K562 (cell line): ENCODE data around the gene TXN2. TPM values are rescaled to one million over a fixed set of nuclear protein-coding genes. Genes with fewer than 3 reads are reported as not detected.

Experiments used
- BCOR ChIP-seq: fragments of 450-650 bp; IDR thresholded peaks from 2 replicates; pipeline ENCODE4 v1.6.1; 2016
- BHLHE40 ChIP-seq: IDR thresholded peaks from 2 replicates; pipeline ENCODE4 v1.6.1; 2011; ENCODE audit warnings: low read length, improper control_type of control experiment
- BMI1 ChIP-seq: fragments of 150-350 bp; IDR thresholded peaks from 2 replicates; pipeline ENCODE4 v1.6.1; 2014; ENCODE audit warnings: low read length
- CBFA2T2 ChIP-seq: fragments of 450-650 bp; conservative IDR thresholded peaks from 2 replicates; pipeline ENCODE4 v1.6.1; 2017; ENCODE audit warnings: mild to moderate bottlenecking
- CBFA2T3 ChIP-seq: fragments of 450-650 bp; IDR thresholded peaks from 2 replicates; pipeline ENCODE4 v1.6.1; 2017
- EP300 ChIP-seq: IDR thresholded peaks from 2 replicates; pipeline ENCODE4 v1.6.1; 2012; ENCODE audit warnings: low read length, improper control_type of control experiment
- ESRRA ChIP-seq: fragments of 450-650 bp; IDR thresholded peaks from 2 replicates; pipeline ENCODE4 v1.6.1; 2014; ENCODE audit warnings: low read depth, mild to moderate bottlenecking, moderate library complexity, borderline replicate concordance
- NCOA2 ChIP-seq, 2 experiments: fragments of 450-650 bp; IDR thresholded peaks; 2 replicates each; pipeline ENCODE4 v1.6.1; 2018; ENCODE audit warnings: mild to moderate bottlenecking in 2 of 2, moderate library complexity in 1 of 2; ENCODE audit not compliant: partially characterized antibody in 2 of 2
- NCOR1 ChIP-seq: fragments of 450-650 bp; IDR thresholded peaks from 2 replicates; pipeline ENCODE4 v1.6.1; 2016; ENCODE audit warnings: mild to moderate bottlenecking, moderate library complexity
- RBM25 ChIP-seq: fragments of 200-400 bp; formaldehyde crosslinking; IDR thresholded peaks from 2 replicates; pipeline ENCODE4 v1.6.1; 2018; ENCODE audit warnings: low read length, low read depth, moderate library complexity; ENCODE audit not compliant: severe bottlenecking
- RCOR1 ChIP-seq, 2 experiments: IDR thresholded peaks; 2 replicates each; pipeline ENCODE4 v1.6.1; 2012; ENCODE audit warnings: low read depth in 2 of 2, low read length in 2 of 2, borderline replicate concordance in 1 of 2, improper control_type of control experiment in 1 of 2
- SMARCA4 ChIP-seq: fragments of 450-650 bp; IDR thresholded peaks from 2 replicates; pipeline ENCODE4 v1.6.1; 2016
- ZKSCAN1 ChIP-seq: fragments of 150-350 bp; IDR thresholded peaks from 2 replicates; pipeline ENCODE4 v1.6.1; 2016; ENCODE audit warnings: low read depth, low read length
- ZNF384 ChIP-seq: IDR thresholded peaks from 2 replicates; pipeline ENCODE4 v1.6.1; 2012; ENCODE audit warnings: low read depth, low read length, improper control_type of control experiment
- polyA plus RNA-seq, 8 experiments: library from polyadenylated mRNA; depleted of rRNA in 4 of 8; stranded (reverse) in 5 of 8; unstranded in 3 of 8; fragments of >200 nt; fragmentation: Nextera tagmentation in 2 of 8; fragmentation: Illumina TruSeq in 1 of 8; extraction: Ambion mirVana in 2 of 8; extraction: Trizol in 1 of 8; gene quantifications; 2 replicates each; pipeline versions ENCODE4 v1.2.1 to v1.2.3, GENCODE V29; 2011 to 2014; ENCODE audit warnings: inconsistent platforms in 1 of 8, missing spikeins in 1 of 8
- total RNA-seq, 7 experiments: library from RNA; depleted of rRNA in 6 of 7; stranded (reverse); fragments of >200 nt in 6 of 7; fragmentation: Illumina TruSeq in 2 of 7; extraction: Trizol in 2 of 7; gene quantifications; 2 replicates each; pipeline versions ENCODE4 v1.2.1 to v1.2.3, GENCODE V29; 2011 to 2021; ENCODE audit warnings: low replicate concordance in 1 of 7
- TF ChIP-seq, protein P1 (sequence below): fragments of 200-800 bp; sonication (Bioruptor generic); IDR thresholded peaks from 2 replicates; pipeline ENCODE4 v1.6.1; 2017; ENCODE audit warnings: missing genetic modification characterization, missing compliant biosample characterization
- TF ChIP-seq, protein P2 (sequence below): fragments of 150-350 bp; IDR thresholded peaks from 2 replicates; pipeline ENCODE4 v1.6.1; 2014; ENCODE audit warnings: low read depth, mild to moderate bottlenecking, low read length, borderline replicate concordance
- TF ChIP-seq, protein P3 (sequence below): fragments of 450-650 bp; IDR thresholded peaks from 2 replicates; pipeline ENCODE4 v1.6.1; 2017; ENCODE audit warnings: antibody characterized with exemption, mild to moderate bottlenecking

The TXN2 gene
- total and polyA plus RNA-seq, 9 of the 15 experiments (the other 6 are each of a cell fraction or from before 2014, with no cell fraction given): 48.5 to 399 (median 118) TPM

DNA sequence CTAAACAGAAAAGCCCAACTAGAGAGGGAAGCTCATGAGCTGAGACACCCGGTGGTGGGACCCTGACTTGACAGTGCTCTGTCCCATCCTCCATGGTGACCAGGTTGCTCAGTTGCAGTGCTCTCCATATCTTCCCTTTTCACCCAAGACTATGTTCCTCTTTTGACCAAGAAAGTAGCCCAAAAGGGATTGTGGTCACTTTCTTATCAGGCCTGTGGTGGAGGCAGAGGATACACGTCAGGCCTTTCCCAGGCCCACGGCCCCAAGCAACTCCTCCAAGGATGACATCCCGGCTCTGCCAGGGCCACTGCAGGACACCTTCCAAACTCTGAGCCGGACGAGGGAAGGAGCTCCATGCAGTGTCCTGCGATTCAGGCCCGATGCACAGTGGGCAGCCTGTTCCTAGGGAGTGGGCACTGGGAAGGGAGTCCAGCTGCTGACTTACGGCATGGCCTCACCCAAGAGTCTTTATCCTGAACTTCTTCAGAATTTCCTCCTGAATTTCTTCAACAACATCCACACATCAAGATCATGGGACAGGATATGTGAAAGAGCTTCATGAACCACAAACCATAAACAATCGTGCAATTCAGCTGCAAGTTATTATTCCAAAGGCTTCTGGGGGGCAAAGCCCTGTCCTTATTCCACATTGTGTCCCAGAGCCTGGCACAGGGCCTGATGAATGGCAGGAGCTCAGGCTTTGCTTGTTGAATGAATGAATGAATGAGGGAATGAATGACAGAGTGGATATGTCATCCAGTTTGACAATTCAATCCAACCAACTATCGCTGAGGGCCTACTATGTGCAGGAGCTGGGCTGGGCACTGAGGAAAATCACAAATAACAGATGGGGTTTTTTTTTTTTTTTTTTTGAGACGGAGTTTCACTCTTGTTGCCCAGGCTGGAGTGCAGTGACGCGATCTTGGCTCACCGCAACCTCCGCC, 57.7 kb downstream of the TXN2 start (continued):
- TF ChIP-seq, protein P1, sequence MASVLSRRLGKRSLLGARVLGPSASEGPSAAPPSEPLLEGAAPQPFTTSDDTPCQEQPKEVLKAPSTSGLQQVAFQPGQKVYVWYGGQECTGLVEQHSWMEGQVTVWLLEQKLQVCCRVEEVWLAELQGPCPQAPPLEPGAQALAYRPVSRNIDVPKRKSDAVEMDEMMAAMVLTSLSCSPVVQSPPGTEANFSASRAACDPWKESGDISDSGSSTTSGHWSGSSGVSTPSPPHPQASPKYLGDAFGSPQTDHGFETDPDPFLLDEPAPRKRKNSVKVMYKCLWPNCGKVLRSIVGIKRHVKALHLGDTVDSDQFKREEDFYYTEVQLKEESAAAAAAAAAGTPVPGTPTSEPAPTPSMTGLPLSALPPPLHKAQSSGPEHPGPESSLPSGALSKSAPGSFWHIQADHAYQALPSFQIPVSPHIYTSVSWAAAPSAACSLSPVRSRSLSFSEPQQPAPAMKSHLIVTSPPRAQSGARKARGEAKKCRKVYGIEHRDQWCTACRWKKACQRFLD (CRISPR knock-in tag): no peak
- TF ChIP-seq EP300: peak; percentile 74
- TF ChIP-seq, protein P2, sequence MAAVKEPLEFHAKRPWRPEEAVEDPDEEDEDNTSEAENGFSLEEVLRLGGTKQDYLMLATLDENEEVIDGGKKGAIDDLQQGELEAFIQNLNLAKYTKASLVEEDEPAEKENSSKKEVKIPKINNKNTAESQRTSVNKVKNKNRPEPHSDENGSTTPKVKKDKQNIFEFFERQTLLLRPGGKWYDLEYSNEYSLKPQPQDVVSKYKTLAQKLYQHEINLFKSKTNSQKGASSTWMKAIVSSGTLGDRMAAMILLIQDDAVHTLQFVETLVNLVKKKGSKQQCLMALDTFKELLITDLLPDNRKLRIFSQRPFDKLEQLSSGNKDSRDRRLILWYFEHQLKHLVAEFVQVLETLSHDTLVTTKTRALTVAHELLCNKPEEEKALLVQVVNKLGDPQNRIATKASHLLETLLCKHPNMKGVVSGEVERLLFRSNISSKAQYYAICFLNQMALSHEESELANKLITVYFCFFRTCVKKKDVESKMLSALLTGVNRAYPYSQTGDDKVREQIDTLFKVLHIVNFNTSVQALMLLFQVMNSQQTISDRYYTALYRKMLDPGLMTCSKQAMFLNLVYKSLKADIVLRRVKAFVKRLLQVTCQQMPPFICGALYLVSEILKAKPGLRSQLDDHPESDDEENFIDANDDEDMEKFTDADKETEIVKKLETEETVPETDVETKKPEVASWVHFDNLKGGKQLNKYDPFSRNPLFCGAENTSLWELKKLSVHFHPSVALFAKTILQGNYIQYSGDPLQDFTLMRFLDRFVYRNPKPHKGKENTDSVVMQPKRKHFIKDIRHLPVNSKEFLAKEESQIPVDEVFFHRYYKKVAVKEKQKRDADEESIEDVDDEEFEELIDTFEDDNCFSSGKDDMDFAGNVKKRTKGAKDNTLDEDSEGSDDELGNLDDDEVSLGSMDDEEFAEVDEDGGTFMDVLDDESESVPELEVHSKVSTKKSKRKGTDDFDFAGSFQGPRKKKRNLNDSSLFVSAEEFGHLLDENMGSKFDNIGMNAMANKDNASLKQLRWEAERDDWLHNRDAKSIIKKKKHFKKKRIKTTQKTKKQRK: no peak
- peak; percentile 38 to 82; a peak in 3 of 4 replicates for TF ChIP-seq RCOR1 (IDR thresholded peaks at IDR 0.05; ENCODE audit: borderline replicate concordance in 1 of 2, low read depth in 2 of 2, low read length in 2 of 2)
- TF ChIP-seq BHLHE40: peak; percentile 20; the same call in 1 of the 2 replicates
- no peak for TF ChIP-seq NCOA2 (IDR thresholded peaks at IDR 0.05; ENCODE audit: partially characterized antibody in 2 of 2)
- peak; percentile 91; the same call in 1 of the 2 replicates for TF ChIP-seq ESRRA
- peak; percentile 73 for TF ChIP-seq CBFA2T3
- TF ChIP-seq, protein P3, sequence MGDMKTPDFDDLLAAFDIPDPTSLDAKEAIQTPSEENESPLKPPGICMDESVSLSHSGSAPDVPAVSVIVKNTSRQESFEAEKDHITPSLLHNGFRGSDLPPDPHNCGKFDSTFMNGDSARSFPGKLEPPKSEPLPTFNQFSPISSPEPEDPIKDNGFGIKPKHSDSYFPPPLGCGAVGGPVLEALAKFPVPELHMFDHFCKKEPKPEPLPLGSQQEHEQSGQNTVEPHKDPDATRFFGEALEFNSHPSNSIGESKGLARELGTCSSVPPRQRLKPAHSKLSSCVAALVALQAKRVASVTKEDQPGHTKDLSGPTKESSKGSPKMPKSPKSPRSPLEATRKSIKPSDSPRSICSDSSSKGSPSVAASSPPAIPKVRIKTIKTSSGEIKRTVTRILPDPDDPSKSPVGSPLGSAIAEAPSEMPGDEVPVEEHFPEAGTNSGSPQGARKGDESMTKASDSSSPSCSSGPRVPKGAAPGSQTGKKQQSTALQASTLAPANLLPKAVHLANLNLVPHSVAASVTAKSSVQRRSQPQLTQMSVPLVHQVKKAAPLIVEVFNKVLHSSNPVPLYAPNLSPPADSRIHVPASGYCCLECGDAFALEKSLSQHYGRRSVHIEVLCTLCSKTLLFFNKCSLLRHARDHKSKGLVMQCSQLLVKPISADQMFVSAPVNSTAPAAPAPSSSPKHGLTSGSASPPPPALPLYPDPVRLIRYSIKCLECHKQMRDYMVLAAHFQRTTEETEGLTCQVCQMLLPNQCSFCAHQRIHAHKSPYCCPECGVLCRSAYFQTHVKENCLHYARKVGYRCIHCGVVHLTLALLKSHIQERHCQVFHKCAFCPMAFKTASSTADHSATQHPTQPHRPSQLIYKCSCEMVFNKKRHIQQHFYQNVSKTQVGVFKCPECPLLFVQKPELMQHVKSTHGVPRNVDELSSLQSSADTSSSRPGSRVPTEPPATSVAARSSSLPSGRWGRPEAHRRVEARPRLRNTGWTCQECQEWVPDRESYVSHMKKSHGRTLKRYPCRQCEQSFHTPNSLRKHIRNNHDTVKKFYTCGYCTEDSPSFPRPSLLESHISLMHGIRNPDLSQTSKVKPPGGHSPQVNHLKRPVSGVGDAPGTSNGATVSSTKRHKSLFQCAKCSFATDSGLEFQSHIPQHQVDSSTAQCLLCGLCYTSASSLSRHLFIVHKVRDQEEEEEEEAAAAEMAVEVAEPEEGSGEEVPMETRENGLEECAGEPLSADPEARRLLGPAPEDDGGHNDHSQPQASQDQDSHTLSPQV: 0 out of 2 replicates have a peak, but pooled peaks have one; percentile 31
- TF ChIP-seq SMARCA4: peak; percentile 80
- peak; percentile 95 for TF ChIP-seq ZKSCAN1
- TF ChIP-seq RBM25: peak; percentile 25
- peak; percentile 58; the same call in 1 of the 2 replicates for TF ChIP-seq BCOR
- TF ChIP-seq NCOR1: peak; percentile 63
- TF ChIP-seq ZNF384: no peak
- TF ChIP-seq CBFA2T2: peak; percentile 45; the same call in 1 of the 2 replicates
- TF ChIP-seq BMI1: no peak
